K562 (cell line): ENCODE measurements around the gene MMP2. TPM values are rescaled to one million over a fixed set of nuclear protein-coding genes. Genes with fewer than 3 reads are reported as not detected.

Experiments
- ATAC-seq: fragments of 200-7000 bp; cut with Tn5 transposase; 3 replicates; pipeline ENCODE4 v1.9.1; 2020; ENCODE audit warnings: moderate library complexity
- BruUV-seq: library from RNA; stranded (reverse); fragments of 400-500 nt; replicated peaks from 2 replicates; lab custom pipeline; 2021; lab: Mats Ljungman, UMichigan
- CTCF ChIA-PET: fragments of 300-600 bp; formaldehyde crosslinking; extraction: SDS; loops from one replicate; lab custom pipeline; 2021; ENCODE audit warnings: low intra/inter-chr PET ratio; lab: Yijun Ruan, JAX
- POLR2A ChIA-PET: fragments of 300-600, 350-650 bp; sonication (Branson Sonifier 250); formaldehyde crosslinking; extraction: SDS; loops from one replicate; lab custom pipeline; 2021; ENCODE audit warnings: antibody characterized with exemption, inconsistent platforms; lab: Yijun Ruan, JAX
- DNase-seq, 4 experiments: peaks; one replicate each; pipeline versions ENCODE4 v3.0.0 to v3.0.0-alpha.2; 2011 to 2018; ENCODE audit warnings: low spot score in 3 of 4, mixed read lengths in 3 of 4; ENCODE audit errors: extremely low read depth in 1 of 4
- FAIRE-seq: peaks from 2 replicates; lab custom pipeline; 2011; peaks lifted over from hg19 to GRCh38; lab: Jason Lieb, UNC
- H2AFZ ChIP-seq: 2 replicates; pipeline ENCODE4 v1.6.0; 2011; ENCODE audit warnings: low read depth, low read length, control low read depth, inconsistent platforms
- H3K27ac ChIP-seq: fragments of 200-600 bp; 3 replicates; pipeline ENCODE4 v1.8.0; 2011; ENCODE audit warnings: low read depth, mild to moderate bottlenecking, control low read depth, inconsistent platforms, low read length, moderate library complexity, mixed read lengths; ENCODE audit errors: extremely low read depth
- H3K27me3 ChIP-seq, 2 experiments: fragments of 300-600 bp in 1 of 2; 2 replicates in 1 of 2; 3 replicates in 1 of 2; pipeline versions ENCODE4 v1.6.0 to v1.8.0; 2011; ENCODE audit warnings: inconsistent platforms in 2 of 2, low read length in 2 of 2, mild to moderate bottlenecking in 1 of 2, mixed read lengths in 1 of 2, moderate library complexity in 1 of 2; ENCODE audit not compliant: control insufficient read depth in 2 of 2, insufficient read depth in 2 of 2
- H3K36me3 ChIP-seq: fragments of 300-600 bp; 3 replicates; pipeline ENCODE4 v1.8.0; 2011; ENCODE audit warnings: mild to moderate bottlenecking, low read length, inconsistent platforms; ENCODE audit not compliant: control insufficient read depth, insufficient read depth
- H3K4me1 ChIP-seq, 2 experiments: fragments of 200-600 bp in 1 of 2; replicated peaks in 1 of 2; 2 replicates in 1 of 2; 3 replicates in 1 of 2; pipeline versions ENCODE4 v1.5.1 to v1.8.0; 2011; ENCODE audit warnings: inconsistent platforms in 2 of 2, low read length in 2 of 2, mild to moderate bottlenecking in 1 of 2, mixed read lengths in 1 of 2, moderate library complexity in 1 of 2; ENCODE audit not compliant: control insufficient read depth in 2 of 2, insufficient read depth in 2 of 2
- H3K4me2 ChIP-seq: 2 replicates; pipeline ENCODE4 v1.6.1; 2011; ENCODE audit warnings: low read length, control low read depth, inconsistent platforms, mixed read lengths; ENCODE audit not compliant: insufficient read depth
- H3K4me3 ChIP-seq: fragments of 200-600 bp; sonication (generic), shearing (Covaris generic); 2 replicates; pipeline ENCODE4 v1.5.1; 2016; ENCODE audit warnings: control low read depth, inconsistent platforms
- H3K79me2 ChIP-seq: fragments of 200-600 bp; 3 replicates; pipeline ENCODE4 v1.8.0; 2011; ENCODE audit warnings: low read length, inconsistent platforms; ENCODE audit not compliant: control insufficient read depth, insufficient read depth
- H3K9ac ChIP-seq, 2 experiments: 2 replicates each; pipeline versions ENCODE4 v1.6.0 to v1.6.1; 2011; ENCODE audit warnings: low read depth in 2 of 2, low read length in 2 of 2, control low read depth in 1 of 2, inconsistent platforms in 1 of 2, mild to moderate bottlenecking in 1 of 2, mixed read lengths in 1 of 2; ENCODE audit not compliant: insufficient read depth in 1 of 2
- H3K9me1 ChIP-seq: one replicate; pipeline ENCODE4 v1.6.0; 2011; ENCODE audit warnings: inconsistent platforms, mild to moderate bottlenecking, low read length, moderate library complexity; ENCODE audit not compliant: control insufficient read depth, insufficient read depth
- H3K9me3 ChIP-seq: replicated peaks from 2 replicates; pipeline ENCODE4 v1.5.1; 2011; ENCODE audit warnings: low read depth, low read length, inconsistent platforms; ENCODE audit not compliant: control insufficient read depth, insufficient read depth
- H4K20me1 ChIP-seq: replicated peaks from 2 replicates; pipeline ENCODE4 v1.6.1; 2011; ENCODE audit warnings: low read length, inconsistent platforms, mixed read lengths; ENCODE audit not compliant: control insufficient read depth, insufficient read depth
- NELFE ChIP-seq: IDR thresholded peaks from 2 replicates; pipeline ENCODE4 v1.6.1; 2011; ENCODE audit warnings: mild to moderate bottlenecking; ENCODE audit not compliant: insufficient read depth, insufficient read length
- ZFP36 ChIP-seq: fragments of 150-350 bp; IDR thresholded peaks from 2 replicates; pipeline ENCODE4 v1.6.1; 2018; ENCODE audit warnings: low read length, low read depth; ENCODE audit not compliant: partially characterized antibody
- ZNF395 ChIP-seq: fragments of 200-800 bp; sonication (Bioruptor generic); IDR thresholded peaks from 2 replicates; pipeline ENCODE4 v1.6.1; 2017; ENCODE audit warnings: missing genetic modification characterization, missing compliant biosample characterization
- WGBS: fragments of 100-300 bp; shearing (Covaris generic); methylation state at CpG from one replicate; pipeline ENCODE4 v1.1.6; 2016; ENCODE audit warnings: low coverage, mixed read lengths; ENCODE audit not compliant: insufficient coverage; ENCODE audit errors: missing lambda C conversion rate; 5-methylcytosine and 5-hydroxymethylcytosine counted together
- in situ Hi-C: fragments of 300-500 bp; cut with MboI; formaldehyde crosslinking; loops from 4 replicates; pipeline ENCODE4 v1.15.0; 2018; ENCODE audit warnings: inconsistent platforms, mixed read lengths
- intact Hi-C: fragments of 100-400 bp; cut with micrococcal nuclease; formaldehyde crosslinking; loops from 2 replicates; pipeline ENCODE4 v1.14.2; 2022
- polyA plus RNA-seq, 8 experiments: library from polyadenylated mRNA; depleted of rRNA in 4 of 8; stranded (reverse) in 5 of 8; unstranded in 3 of 8; fragments of >200 nt; fragmentation: Nextera tagmentation in 2 of 8; fragmentation: Illumina TruSeq in 1 of 8; extraction: Ambion mirVana in 2 of 8; extraction: Trizol in 1 of 8; gene quantifications; 2 replicates each; pipeline versions ENCODE4 v1.2.1 to v1.2.3, GENCODE V29; 2011 to 2014; ENCODE audit warnings: inconsistent platforms in 1 of 8, missing spikeins in 1 of 8
- total RNA-seq, 7 experiments: library from RNA; depleted of rRNA in 6 of 7; stranded (reverse); fragments of >200 nt in 6 of 7; fragmentation: Illumina TruSeq in 2 of 7; extraction: Trizol in 2 of 7; gene quantifications; 2 replicates each; pipeline versions ENCODE4 v1.2.1 to v1.2.3, GENCODE V29; 2011 to 2021; ENCODE audit warnings: low replicate concordance in 1 of 7

MMP2 gene
- total and polyA plus RNA-seq, 9 of the 15 experiments (the other 6 are each of a cell fraction or from before 2014, with no cell fraction given), result 0.05 to 0.53 TPM; not detected in 7

GRCh38 chr16:55477736-55478135, 1.3 kb upstream of the MMP2 start:
- Histone ChIP-seq H3K9me3 (no peaks in the 10 kb centered on the region), H2AFZ (no peak overlapping the region), H3K9ac (no peak overlapping the region), H3K4me1 (peaks cover 0 to 4% of the 10 kb centered on the region in 2 experiments; a peak in 2 of 5 replicates), H3K4me3 (no peak overlapping the region), H3K27me3 (peaks cover 8 to 26% of the 10 kb centered on the region in 2 experiments; a peak in 4 of 5 replicates), H4K20me1 (no peaks in the 10 kb centered on the region), H3K4me2 (no peak overlapping the region), H3K9me1 (no peaks in the 10 kb centered on the region), H3K36me3 (no peaks in the 10 kb centered on the region), H3K27ac (no peak overlapping the region), H3K79me2 (no peaks in the 10 kb centered on the region)
- ATAC-seq (no peak), FAIRE-seq (no peak), DNase-seq (no peak)
- CTCF ChIA-PET, result no interaction called here
- TF ChIP-seq NELFE (no peak), ZFP36 (peak; percentile 84), ZNF395 (CRISPR knock-in tag) (no peak)
- intact Hi-C loops, result no loop called here
- POLR2A ChIA-PET, result interaction anchor here (0.6 kb wide), 1 partner anchor 608 kb away, joined by 3 read pairs; no protein-coding TSS in a partner anchor
- BruUV-seq, result no TSS peak
- 0% methylated on average over 2 of the region's 3 CpGs for WGBS
- in situ Hi-C loops, result no loop called here
